Measurements from ENCODE around the gene BSX.

Gene BSX

DNA sequence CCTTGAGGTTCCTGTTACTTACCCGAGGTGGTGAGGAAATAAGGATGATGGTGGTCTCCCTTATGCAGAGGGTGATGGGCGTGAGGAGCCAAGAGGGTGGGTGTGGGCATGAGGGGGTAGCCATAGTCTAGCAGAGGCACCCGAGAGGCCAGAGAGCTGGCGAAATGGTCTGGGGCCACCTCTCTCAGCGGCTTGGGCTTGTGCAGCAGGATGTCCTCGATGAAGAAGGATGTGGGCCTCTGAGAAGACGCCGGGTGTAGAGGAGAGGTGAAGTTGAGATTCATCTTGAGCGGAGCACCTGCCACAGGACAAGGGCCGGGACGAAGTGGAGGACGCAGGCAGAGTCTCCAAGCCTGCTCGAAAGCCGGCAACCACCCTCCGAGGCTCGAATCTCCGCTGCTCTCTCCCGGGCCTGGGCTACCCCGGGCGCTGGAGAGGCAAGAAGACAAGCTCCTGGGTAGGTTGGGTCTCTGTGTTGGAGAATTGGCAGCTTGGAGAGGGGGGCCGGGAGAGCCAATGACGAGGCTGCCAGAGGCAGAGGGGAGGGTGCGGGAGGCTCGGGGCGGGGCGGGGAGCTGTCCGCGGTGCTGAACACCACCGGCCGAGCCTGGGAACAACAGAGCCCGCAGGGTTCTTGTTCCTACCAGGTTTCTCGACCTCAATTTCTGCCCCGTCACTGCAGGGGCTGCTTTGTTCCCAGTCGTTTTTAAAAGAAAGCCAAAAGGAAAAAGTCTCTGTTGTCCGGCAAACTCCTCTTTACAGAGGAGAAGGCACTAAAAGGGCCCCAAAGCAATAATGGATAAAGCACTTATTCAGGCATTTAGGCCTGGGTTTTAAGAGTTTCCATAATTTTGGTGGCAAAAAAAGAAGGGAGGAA lies at the start of gene BSX:
Gene BSX (minus strand): TSS at position 447 of the 877 bp plus-strand sequence. CDS start 163 bp downstream, at position 284.
- DNase-seq = peak; percentile 55

DNA sequence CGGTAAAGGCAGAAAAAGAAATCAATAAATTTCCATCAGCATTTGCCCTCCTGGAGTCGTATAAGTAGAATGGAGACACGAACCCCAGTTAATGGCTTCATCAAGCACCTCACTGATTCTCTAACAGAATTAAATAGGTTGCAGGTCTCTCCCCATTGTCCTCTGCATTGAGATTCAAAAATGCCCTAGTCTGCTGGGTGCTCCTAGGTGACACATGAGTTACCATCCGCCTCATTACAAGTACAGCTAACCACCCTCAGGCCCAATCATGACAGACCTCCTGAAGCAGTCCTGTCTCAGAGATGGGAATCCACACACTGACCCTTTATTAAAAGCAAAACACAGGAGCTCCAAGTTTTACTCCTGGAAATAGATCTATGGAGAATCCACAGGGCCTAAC lies 48.9 kb upstream of the BSX start:
- DNase-seq = no peak

DNA sequence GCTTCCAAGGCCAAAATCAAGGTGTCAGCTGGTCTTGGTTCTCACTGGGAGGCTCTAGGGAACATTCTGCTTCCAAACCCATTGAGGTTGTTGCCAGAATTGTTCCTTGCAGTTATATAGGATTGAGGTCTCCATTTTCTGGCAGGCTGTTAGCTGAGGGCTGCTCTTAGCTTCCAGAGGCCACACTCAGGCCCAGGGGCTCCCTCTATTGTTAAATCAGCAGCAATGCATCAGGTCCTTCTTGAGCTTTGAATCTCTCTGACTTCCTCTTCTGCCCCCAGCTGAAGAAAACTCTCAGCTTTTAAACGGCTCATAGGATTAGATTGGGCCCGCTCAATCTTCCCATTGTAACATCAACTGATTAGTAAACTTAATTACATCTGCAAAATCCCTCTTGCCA lies 39.3 kb upstream of the BSX start:
- DNase-seq = peak; percentile 23

DNA sequence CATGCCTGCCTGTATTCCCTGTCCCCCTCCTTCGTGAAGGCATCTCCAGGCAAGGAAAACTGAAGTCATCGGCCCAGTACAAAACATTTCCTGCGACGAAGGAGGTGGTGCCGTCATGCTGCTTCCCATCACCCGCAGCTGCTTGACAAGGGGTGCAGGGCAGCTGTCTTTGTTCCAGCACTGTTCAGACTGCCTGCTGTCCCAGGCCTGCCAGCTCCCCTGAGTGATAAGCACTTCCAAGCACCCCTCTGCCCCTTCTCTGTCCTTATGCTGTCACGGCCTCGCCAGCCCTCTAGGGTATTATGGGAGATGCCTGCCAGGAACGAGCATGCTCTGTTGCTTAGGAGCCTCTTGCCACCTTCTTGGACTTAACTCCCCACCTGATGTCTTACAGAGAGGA lies 37.1 kb upstream of the BSX start:
- DNase-seq = no peak

DNA sequence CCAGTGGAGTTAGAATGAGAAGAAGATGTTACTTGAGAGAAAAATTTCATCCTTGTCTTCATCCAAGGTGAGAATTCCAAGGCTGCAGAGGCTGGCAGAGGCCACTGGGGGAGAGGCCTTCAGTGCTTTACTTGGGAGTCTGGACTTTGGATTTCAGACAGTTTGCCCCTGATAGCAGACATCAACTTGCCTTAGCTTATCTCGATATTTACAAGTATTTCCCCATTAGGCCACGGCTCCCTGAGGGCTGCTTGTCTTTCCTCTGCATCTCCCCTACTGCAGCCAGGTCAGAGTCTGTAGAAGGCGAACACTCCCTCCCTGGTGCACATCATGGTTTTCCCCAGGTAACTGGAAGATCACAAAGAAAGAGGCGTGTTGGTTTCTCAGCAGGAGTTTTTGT lies 29.9 kb upstream of the BSX start:
- DNase-seq = no peak

DNA sequence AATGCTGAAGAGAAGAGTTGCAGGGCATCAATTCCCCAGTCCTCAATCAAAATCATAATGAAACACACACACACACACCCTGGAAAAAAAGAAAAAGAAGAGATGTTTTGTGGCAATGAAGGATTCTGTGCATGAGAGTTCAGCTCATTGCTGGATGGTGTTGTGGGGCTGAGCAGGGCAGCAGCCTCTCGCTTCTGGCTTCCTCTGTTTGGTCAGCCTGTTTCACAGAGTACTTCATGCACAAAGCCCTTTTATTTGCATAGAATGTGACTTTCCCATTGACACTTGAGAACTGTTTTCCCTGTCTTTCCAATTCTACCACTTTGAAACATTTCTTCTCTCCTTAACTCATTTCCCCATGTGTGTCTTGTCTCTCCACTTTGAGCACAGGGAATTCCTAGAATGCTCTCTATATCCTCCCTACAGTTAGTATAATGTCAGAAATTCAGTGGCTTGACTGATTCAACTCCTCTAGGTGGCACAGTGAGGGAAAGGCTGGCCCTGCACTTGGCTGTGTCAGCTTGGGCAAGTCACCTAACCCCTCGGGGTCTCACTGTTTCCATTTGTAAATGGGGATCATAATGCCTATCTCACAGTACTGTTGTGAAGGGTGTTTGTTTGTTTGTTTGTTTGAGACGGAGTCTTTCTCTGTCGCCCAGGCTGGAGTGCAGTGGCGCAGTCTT lies 25.4 kb upstream of the BSX start:
- no peak for DNase-seq

DNA sequence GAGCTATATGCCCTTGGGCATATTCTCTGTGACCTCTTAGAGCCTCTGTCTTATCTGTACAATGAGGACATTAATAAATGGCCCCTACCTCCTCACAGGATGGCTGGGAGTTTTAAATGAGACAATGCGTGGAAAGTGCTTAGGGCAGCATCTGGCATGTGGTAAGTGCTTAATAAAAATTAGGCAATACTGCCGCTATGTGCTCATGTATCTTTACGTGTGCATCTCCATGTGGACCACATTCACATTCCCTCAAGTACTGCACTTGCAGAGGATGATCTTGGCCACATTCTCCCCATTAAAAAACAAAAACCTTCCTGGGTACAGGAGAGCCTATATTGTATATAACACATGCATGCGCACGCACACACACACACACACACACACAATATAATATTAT lies 19.1 kb upstream of the BSX start:
- no peak for DNase-seq

DNA sequence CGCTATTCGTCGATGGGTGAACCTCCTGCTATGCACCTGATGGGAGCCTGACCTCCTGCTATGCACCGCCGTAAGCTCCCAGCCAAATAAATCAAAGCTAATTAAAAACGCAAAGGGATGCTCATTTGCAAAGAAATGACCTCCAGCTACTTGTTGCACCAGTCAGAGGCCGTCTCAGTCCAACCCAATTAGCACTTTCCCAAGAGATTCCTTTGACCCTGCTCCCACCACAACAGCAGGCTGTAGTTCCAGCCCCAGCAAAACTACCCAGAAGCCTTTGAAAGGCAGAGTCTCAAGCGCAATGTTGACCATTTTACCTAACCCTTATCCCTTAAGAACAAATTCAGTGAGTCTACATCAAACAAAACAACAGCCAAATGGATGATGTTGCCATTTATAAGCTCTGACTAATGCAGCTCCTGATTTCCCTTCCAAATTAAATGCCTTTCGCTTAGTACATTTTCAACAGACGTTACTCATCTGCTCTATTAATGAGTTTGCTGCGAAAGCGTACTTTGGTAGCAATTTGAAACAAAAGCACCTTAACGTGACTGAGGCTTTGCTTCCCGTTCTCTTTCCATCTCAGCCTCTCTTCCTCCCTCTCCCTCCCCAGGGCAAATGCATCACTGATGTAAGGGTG lies 17.2 kb upstream of the BSX start:
- no peak for DNase-seq

DNA sequence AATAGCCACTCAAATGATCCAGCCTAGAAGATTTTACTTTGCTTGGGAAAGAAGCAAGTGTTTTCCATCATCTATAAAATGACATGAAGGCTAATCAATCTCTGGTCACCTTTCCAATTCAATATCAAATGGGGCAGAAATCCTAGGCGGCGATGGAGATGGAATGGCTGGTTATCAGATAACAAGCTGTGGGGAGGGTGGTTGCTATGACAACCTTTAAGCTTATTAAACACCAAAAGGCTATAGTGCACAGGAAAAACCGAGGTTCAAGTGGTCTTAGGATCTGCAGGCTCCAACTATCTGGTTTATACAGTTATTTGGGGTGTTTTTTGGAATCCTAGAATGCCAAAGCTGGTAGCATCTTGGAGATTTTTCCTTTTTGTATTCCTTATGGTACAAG lies 13.9 kb upstream of the BSX start:
- DNase-seq = no peak

DNA sequence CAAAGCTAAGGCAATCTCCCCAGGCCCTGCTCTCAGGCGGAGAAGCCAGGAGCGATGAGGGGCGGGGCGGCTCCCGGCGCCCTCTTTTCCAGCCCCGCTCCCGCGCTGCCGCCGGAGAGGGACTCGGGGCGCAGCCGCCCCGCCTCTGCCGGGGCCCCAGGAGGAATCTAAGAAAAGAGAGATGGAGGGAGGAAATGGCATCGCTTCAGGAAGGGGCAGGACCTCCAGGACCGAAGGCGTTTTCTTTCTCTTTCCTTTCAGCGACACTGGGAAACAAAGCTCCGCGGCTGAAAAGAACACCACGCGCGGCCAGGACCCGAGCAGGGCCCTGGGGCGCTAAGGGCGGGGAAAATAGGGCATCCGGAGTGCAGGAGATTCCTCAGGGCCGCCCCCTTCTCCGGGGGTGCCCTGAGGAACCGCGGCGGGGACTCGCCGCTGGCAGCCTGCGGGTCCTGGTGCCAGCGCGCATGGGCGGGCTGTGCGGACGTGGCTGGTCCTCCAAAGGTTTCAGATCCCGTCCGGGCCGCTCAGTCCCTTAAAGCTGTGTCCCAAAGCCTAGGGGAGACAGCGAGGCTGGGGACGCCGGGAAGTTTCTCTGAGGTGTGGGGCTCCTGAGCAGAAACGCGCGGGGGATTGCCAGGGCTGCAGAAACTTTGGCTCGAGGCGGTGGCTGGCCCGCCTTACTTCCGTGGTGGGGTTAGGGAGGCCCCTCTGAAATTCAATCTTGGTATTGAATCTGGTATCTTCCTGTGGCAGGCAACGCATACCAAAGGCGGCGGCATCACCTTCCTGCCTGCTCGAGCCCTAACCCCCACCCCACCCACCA lies 2.8 kb upstream of the BSX start:
- DNase-seq = no peak

DNA sequence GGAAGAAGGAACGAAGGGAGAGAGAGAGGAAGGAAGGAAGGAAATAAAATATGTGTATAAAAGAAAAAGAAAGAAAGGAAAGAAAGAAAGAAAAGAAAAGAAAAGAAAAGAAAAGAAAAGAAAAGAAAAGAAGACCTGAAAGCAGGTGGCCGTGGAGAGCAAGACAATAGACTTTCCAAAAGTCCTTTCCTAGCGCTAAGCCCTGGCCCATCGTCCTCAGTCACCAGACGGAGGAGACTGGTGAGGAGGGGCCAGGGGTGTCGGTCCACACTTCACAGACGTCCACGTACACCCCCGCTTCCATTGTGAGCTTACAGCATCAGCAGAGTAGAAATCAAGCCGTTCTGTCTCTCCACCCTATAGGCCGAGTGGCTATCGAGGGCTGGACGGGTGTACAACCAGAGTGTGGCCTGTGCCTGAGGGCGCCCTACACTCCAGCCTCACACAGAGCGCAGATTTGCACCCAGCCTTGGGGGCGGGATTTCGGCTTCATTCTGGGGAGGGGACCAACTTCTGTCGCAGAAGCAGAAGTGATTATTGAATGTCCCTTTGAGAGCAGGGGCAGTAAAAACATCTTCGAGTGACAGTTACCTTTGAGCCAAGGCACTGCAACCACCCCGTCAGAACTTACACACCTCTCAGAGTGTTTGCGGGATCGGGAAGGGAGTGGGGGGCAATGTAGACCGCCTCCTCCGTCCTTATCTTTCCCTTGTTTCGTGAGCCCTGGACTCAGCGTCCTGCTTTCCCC lies 2.0 kb upstream of the BSX start:
- no peak for DNase-seq

DNA sequence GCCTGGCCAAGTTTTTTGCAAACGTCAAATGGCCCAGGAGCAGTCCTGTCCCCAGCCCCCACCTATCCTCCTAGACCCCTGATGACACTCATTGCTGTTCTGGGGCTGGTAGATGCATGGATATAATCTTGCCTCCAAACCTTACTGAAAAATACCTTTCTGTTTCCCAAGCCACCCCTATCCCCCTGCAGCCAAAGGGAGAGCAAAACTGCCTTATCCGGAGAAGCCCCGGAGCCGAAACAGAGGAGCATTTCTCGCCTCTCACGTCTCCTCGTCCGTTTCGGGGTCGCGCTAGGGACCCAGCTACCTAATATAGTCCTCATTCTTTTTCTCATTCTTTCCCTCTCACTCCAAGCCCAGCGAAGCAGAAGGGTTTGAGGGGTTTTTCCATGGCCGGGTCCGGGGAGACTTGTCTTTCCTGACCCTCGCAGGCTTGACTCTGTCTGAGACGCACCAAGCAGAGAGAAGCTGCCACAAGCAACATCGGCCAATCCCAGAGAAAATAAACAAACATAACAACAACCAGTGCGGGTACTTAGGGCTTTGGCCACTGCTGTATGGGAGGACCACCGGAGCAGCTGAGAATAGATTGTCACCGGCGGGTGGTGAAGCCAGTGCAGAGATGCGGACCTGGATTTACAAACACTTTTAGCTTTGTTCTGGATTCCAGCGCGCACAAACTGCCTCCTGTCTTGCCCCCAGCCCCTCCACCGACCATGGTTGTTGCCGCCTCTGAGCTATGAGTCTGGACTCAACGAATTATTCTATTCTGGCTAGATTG lies 1.6 kb downstream of the BSX start:
- DNase-seq = no peak

DNA sequence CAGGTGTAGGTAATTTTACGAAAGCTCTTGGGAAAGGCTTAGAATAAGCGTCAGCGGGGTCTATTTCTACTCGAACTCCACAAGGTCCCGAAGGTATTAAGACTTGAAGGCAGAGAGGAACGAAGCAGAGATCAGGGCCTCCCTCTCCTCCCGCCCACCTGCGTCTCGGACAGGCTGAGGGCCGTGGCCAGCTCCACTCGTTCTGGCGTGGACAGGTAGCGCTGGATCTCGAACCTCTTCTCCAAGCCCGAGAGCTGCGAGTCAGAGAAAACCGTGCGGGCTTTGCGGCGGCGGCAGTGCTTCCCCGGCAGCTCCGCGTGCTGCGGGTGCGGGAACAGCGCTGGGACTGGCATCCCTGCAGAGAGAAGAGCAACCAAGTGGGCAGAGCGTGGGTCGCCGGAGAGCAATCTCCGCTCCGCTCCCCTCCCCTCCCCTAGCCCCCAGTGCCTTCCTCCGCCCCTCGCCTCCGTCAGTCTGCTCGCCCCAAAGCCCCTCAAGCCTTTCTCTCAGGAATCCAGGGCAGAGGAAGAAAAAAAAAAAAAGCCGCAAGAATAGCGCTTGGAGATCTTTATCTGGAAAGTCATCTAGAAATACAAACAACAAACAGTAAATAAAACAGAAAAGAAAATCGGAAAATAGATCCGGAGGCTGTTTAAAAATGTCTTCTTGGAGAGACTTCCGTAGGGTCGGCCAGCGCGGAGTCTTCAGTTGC lies 2.4 kb downstream of the BSX start:
- no peak for DNase-seq

DNA sequence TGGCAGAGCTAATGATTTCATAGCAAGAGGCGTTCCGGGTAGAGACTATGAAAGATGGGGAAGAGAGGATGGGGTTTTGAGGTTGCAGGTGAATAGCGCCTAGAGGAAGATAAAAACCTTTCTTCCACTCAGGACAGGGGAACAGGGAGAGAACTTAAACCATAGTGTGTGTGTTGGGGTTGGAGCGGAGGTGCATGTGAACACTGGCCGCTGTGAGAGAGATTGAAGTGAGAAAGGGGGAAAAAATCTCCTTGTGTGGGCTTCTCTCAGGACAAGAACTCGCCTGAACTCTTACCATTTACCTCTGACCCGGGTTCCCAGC lies 3.4 kb downstream of the BSX start:
- no peak for DNase-seq

DNA sequence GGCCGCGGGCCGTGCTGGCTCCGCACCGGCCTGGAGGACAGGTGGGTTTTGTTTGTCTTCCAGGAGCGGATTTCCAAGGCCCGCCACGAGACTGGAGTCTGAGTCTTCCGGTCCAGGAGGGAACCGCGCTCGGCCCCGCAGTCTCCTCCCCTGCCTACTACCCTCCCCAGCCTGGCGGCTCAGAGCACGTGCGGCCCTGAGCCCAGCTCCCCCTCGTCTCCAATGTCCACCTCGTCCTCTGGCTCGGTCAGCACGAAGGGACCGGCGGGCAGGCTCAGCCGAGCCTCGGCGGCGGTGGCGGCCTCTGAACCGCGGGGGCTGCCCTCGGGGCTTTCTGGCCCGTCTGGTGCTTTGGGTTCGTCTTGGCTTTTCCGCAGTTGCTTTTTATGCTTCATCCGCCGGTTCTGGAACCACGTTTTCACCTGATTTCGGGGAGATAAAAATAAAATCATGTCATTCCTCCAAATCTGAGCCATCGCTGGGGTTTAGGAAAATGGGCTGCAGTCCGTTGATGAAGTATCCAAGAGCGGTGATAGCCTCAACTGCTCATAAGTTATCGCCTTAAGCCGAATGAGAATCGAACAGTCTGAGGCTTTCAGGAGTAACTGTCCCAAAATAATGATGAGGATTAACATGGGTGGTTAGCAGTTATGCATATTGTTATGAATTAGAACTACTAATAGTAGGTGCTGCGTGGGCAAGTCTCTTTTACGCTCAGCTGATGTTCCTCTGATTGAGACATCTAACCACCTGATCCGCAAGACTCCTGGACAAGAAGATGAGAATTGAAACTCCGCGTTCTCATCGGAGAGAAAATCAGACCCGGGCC lies 4.0 kb downstream of the BSX start:
- no peak for DNase-seq

DNA sequence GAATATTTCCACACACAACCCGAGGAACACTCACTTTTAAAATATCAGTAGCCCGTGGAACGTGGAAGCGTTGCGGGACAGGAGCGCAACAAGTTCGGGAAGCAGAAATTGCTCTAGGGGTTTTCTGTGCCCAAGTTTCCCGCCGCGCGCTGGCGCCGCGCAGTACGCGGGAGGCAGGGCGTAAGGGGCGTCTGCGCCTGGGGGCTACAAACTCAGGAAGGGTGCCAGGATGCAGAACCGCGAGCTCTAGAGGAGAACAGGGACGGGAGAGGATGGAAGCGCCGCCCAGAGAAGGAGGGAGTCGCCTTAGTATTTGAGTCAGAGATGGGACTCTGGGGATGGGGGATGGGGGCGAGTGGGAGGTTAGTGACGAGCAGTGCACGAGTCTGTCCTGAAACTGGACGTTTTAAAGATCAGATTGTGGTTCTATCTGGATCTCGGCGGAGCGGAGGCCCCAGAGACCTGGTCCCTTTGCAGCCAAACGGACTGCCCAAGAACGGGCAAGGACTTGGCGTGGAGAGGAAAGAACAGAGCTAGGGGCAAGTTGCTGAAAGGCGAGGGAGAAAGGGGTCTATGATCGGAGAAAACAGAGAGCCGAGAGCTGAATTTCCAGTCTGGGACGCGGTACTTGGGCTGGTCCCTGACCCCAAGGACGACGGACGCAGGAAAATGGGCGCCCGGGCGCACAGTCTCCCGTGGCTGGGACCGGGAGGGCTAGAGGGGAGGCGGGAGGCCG lies 4.7 kb downstream of the BSX start:
- DNase-seq = no peak

DNA sequence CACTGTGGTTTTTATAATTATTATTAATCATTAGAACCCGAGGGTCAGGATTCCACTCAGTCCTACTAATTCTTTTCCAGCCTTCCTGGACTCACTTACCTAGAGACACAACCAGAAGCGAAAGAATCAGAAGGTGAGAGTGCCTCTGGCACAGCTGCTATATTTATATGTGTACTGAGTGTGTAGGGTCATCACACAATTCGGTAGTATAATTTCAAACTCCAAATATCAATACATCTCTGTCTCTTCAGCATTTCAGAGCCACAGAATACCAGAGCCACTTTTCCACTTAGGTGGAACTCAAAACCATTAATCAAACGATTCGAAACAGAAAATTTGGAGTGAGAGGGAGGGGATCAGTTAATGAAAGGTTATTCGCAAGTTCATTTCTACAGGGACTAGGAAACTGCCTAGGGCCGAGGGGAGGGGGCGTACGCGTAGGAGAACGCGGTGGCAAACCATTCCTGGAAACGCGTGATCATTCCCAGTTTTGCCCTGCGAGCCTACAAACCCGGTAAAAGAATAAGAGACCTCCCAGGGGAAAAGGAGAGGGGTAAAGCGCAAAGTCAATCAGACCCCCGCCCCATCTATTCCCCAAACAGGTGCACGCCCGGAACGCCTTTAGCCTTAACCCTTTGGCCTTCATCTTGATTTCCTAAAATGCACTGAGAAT lies 5.4 kb downstream of the BSX start:
- DNase-seq = no peak

DNA sequence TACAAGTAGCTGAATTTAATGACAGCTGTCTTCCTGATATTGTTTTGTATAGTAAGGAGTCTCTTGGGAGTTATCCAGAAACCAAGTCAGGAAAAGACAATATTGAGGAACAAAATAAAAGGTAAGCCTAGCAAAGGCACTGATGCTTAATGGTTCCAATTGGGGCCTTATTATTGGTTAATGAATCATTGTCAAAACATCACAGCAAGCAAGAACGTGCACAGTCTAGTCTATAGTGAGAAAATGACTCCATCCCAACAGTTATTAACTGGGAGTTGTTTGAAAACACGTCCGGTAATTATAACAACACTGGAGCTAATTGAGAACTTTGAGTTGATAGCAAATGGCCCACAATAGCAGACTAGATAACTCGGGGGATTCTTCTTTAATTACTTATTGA lies 17.7 kb downstream of the BSX start:
- DNase-seq = no peak

DNA sequence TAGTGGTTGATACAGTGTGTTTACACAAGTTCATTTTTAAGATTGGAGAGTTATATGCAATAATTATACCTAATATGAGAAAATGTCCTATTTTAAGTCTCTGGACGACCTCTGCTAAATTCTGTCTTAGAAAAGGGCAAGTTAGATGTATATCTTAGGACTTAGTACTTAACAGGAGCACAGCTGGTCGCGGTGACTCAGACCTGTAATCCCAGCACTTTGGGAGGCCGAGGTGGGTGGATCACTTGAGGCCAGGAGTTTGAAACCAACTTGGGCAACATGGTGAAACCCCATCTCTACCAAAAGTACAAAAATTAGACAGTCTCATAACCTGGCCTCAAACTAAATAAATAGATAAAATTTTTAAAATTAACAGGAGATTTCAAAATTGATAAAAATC lies 27.2 kb downstream of the BSX start:
- no peak for DNase-seq
